ENCODE measurements around the gene DPP6. TPM values are rescaled to one million over a fixed set of nuclear protein-coding genes. Genes with fewer than 3 reads are reported as not detected.

DPP6 gene
- total and polyA plus RNA-seq, 11 donors: 0.05 to 2.9 (median 0.11) TPM; not detected in 3

DNA sequence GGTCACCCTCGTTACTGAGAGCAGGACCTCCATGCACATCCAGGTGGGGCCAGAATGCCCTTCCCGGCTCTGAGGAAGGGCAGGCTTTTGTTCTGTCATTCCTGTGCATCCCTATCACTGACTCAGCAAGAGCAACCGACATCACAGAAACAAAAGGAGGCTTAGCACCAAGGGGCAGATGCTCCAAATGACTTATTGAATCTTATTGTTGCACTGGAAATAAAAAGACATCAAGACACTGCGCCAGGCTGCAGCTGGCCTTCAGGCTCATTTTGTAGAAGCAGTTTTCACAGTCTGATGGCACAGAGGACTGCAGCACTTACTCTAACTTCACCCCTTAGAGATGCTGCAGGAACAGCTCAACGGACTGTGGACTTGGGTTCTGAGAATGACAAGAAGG is 824.3 kb downstream of the DPP6 start:
- no peak for DNase-seq
- no peaks in the 10 kb centered on the region for H3K36me3 ChIP-seq
- H3K4me1 ChIP-seq: no peaks in the 10 kb centered on the region
- H3K27me3 ChIP-seq: peaks cover 0 to 67% (median 6%) of the 10 kb centered on the region in 9 donors
- no peak for ATAC-seq
- H3K9me3 ChIP-seq: no peaks in the 10 kb centered on the region
- H3K27ac ChIP-seq: no peak overlapping the region
- H3K4me3 ChIP-seq: no peak overlapping the region
- intact Hi-C loops (cut with DNase I): no loop called here
- TF ChIP-seq, protein P1, sequence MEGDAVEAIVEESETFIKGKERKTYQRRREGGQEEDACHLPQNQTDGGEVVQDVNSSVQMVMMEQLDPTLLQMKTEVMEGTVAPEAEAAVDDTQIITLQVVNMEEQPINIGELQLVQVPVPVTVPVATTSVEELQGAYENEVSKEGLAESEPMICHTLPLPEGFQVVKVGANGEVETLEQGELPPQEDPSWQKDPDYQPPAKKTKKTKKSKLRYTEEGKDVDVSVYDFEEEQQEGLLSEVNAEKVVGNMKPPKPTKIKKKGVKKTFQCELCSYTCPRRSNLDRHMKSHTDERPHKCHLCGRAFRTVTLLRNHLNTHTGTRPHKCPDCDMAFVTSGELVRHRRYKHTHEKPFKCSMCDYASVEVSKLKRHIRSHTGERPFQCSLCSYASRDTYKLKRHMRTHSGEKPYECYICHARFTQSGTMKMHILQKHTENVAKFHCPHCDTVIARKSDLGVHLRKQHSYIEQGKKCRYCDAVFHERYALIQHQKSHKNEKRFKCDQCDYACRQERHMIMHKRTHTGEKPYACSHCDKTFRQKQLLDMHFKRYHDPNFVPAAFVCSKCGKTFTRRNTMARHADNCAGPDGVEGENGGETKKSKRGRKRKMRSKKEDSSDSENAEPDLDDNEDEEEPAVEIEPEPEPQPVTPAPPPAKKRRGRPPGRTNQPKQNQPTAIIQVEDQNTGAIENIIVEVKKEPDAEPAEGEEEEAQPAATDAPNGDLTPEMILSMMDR (IDR thresholded peaks at IDR 0.05): no peak
- TF ChIP-seq POLR2A (IDR thresholded peaks at IDR 0.05): no peak
- WGBS, 4 donors: 68 to 73% (median 70%) methylated on average over 5 of the region's 5 CpGs

DNA sequence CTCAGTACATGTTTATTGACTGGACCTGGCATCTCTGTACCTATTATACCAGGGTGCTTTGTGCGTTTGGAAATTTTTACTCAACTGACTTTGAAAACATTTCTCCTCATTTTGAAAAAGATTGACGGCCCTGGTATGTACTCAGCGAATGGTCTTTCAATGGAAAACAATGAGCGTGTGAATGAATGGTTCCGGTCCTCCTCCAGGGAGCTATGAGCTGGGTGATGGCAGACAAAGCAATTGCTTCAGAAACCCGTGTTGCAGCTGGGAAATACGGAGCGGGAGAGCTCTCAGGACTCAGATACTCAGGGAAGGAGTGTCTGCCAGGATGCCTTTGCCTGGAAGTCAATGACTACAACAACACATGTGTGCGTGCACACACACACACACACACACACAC is 824.8 kb downstream of the DPP6 start:
- TF ChIP-seq, protein P1 (IDR thresholded peaks at IDR 0.05): no peak
- no peak for TF ChIP-seq POLR2A (IDR thresholded peaks at IDR 0.05)
- no peak overlapping the region for H3K4me3 ChIP-seq
- ATAC-seq (no peak), DNase-seq (no peak)
- peaks cover 0 to 62% (median 6%) of the 10 kb centered on the region in 9 donors for H3K27me3 ChIP-seq
- H3K36me3 ChIP-seq: no peaks in the 10 kb centered on the region
- intact Hi-C loops (cut with DNase I): no loop called here
- H3K4me1 ChIP-seq: no peaks in the 10 kb centered on the region
- WGBS, 4 donors: 84 to 85% (median 85%) methylated on average over 9 of the region's 9 CpGs
- no peaks in the 10 kb centered on the region for H3K9me3 ChIP-seq
- H3K27ac ChIP-seq: no peak overlapping the region

DNA sequence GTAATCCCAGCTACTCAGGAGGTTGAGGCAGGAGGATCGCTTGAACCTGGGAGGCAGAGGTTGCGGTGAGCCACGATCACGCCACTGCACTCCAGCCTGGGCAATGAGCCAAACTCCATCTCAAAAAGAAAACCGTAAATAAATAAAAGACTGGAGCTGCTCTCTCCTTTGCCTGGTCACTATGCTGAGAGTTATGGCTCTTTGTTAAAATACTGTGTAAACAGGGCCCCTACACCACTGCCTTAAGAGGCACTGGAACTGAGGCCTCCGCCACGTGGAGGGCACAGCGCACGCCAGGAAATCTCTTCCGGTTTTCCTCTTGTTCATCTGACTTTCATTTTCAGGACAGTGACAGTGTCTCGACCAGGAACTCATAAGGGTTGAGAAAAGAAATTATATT is 827.4 kb downstream of the DPP6 start:
- DNase-seq (no peak), ATAC-seq (no peak)
- WGBS, 4 donors: 64 to 72% (median 68%) methylated on average over 11 of the region's 11 CpGs
- no peak overlapping the region for H3K27ac ChIP-seq
- H3K4me3 ChIP-seq: no peak overlapping the region
- peaks cover 0 to 37% (median 6%) of the 10 kb centered on the region in 9 donors for H3K27me3 ChIP-seq
- H3K9me3 ChIP-seq: no peaks in the 10 kb centered on the region
- no peaks in the 10 kb centered on the region for H3K4me1 ChIP-seq
- H3K36me3 ChIP-seq: no peaks in the 10 kb centered on the region
- TF ChIP-seq, protein P1 (IDR thresholded peaks at IDR 0.05): no peak
- no peak for TF ChIP-seq POLR2A (IDR thresholded peaks at IDR 0.05)
- intact Hi-C loops (cut with DNase I): no loop called here

- intact Hi-C loops (cut with DNase I): no loop called here
These were observed 828.3 kb downstream of the DPP6 start for GRCh38 chr7:154880513-154880912.

More at GRCh38 chr7:154880513-154880912, 828.3 kb downstream of the DPP6 start:
- no peak for TF ChIP-seq POLR2A (IDR thresholded peaks at IDR 0.05)
- TF ChIP-seq, protein P1 (IDR thresholded peaks at IDR 0.05): no peak
- Histone ChIP-seq H3K4me3 (no peak overlapping the region), H3K27me3 (peaks cover 0 to 28% (median 6%) of the 10 kb centered on the region in 9 donors), H3K27ac (no peak overlapping the region), H3K36me3 (no peaks in the 10 kb centered on the region), H3K9me3 (no peaks in the 10 kb centered on the region), H3K4me1 (no peaks in the 10 kb centered on the region)
- ATAC-seq (no peak), DNase-seq (no peak)
- 83 to 90% (median 87%) methylated on average over 8 to 9 of the region's 9 CpGs for WGBS, 4 donors

Data from heart left ventricle (tissue), 16 donors.